Neural cell (in vitro differentiated cells): ENCODE measurements around the gene FRMD4A. TPM values are rescaled to one million over a fixed set of nuclear protein-coding genes. Genes with fewer than 3 reads are reported as not detected.

Source experiments
- H2AFZ ChIP-seq: fragments of 200-600, 300-800 bp; sonication (generic), shearing (Covaris generic); 2 replicates; pipeline ENCODE4 v1.6.0; 2014; ENCODE audit warnings: low read depth, mild to moderate bottlenecking, antibody characterized with exemption, low read length, moderate library complexity
- H3F3A ChIP-seq: fragments of 200-600 bp; shearing (Covaris generic); 2 replicates; pipeline ENCODE4 v1.6.1; 2016; ENCODE audit warnings: mild to moderate bottlenecking, moderate library complexity, mixed read lengths, antibody characterized with exemption, low read length; ENCODE audit not compliant: insufficient read depth, poor library complexity, severe bottlenecking
- H3K27ac ChIP-seq: fragments of 200-600, 300-800 bp; sonication (generic), shearing (Covaris generic); 2 replicates; pipeline ENCODE4 v1.5.1; 2014; ENCODE audit warnings: mild to moderate bottlenecking, low read length, moderate library complexity
- H3K27me3 ChIP-seq: fragments of 300-800, 200-600 bp; sonication (generic), shearing (Covaris generic); 2 replicates; pipeline ENCODE4 v1.6.0; 2014; ENCODE audit warnings: mild to moderate bottlenecking, low read depth, low read length, moderate library complexity; ENCODE audit not compliant: insufficient read depth
- H3K36me3 ChIP-seq: fragments of 300-800, 200-600 bp; sonication (generic), shearing (Covaris generic); 2 replicates; pipeline ENCODE4 v1.5.1; 2014; ENCODE audit warnings: mild to moderate bottlenecking, antibody characterized with exemption, low read length, moderate library complexity; ENCODE audit not compliant: insufficient read depth
- H3K4me2 ChIP-seq: fragments of 300-800, 200-600 bp; sonication (generic), shearing (Covaris generic); 2 replicates; pipeline ENCODE4 v1.6.0; 2014; ENCODE audit warnings: mild to moderate bottlenecking, low read length
- H3K4me3 ChIP-seq: fragments of 300-800, 200-600 bp; sonication (generic), shearing (Covaris generic); 2 replicates; pipeline ENCODE4 v1.5.1; 2014; ENCODE audit warnings: mild to moderate bottlenecking, low read length, moderate library complexity
- H3K79me2 ChIP-seq: fragments of 200-600 bp; shearing (Covaris generic); replicated peaks from 2 replicates; pipeline ENCODE4 v1.6.0; 2014; ENCODE audit warnings: mild to moderate bottlenecking, low read length, moderate library complexity; ENCODE audit not compliant: insufficient read depth
- H3K9ac ChIP-seq: fragments of 300-800, 200-600 bp; sonication (generic), shearing (Covaris generic); 2 replicates; pipeline ENCODE4 v1.6.1; 2016; ENCODE audit warnings: mild to moderate bottlenecking, low read length, mixed read lengths
- H3K9me2 ChIP-seq: fragments of 200-600 bp; shearing (Covaris generic); 2 replicates; pipeline ENCODE4 v1.6.1; 2016; ENCODE audit warnings: mild to moderate bottlenecking, low read length, mixed read lengths; ENCODE audit not compliant: insufficient read depth
- H3K9me3 ChIP-seq: fragments of 200-600, 300-800 bp; sonication (generic), shearing (Covaris generic); 2 replicates; pipeline ENCODE4 v1.6.1; 2016; ENCODE audit warnings: mild to moderate bottlenecking, mixed run types, low read length, moderate library complexity, mixed read lengths
- H4K20me1 ChIP-seq: fragments of 200-600 bp; shearing (Covaris generic); 2 replicates; pipeline ENCODE4 v1.6.1; 2016; ENCODE audit warnings: mild to moderate bottlenecking, mixed run types; ENCODE audit not compliant: insufficient read depth
- EP300 ChIP-seq: fragments of 450-650 bp; conservative IDR thresholded peaks from 2 replicates; pipeline ENCODE4 v1.6.1; 2014; ENCODE audit warnings: antibody characterized with exemption, mild to moderate bottlenecking, moderate library complexity; ENCODE audit not compliant: poor library complexity, severe bottlenecking
- EZH2 ChIP-seq: fragments of 200-600, 300-800 bp; shearing (Covaris generic), sonication (generic); IDR thresholded peaks from 2 replicates; pipeline ENCODE4 v1.6.1; 2014; ENCODE audit warnings: antibody characterized with exemption, low read length, borderline replicate concordance, mild to moderate bottlenecking; ENCODE audit not compliant: insufficient read depth, poor library complexity, severe bottlenecking
- MXI1 ChIP-seq: fragments of 450-650 bp; conservative IDR thresholded peaks from 2 replicates; pipeline ENCODE4 v1.6.1; 2014; ENCODE audit warnings: antibody characterized with exemption, mild to moderate bottlenecking; ENCODE audit not compliant: poor library complexity, severe bottlenecking
- POLR2AphosphoS5 ChIP-seq: IDR thresholded peaks from 2 replicates; pipeline ENCODE4 v1.6.1; 2012
- RAD21 ChIP-seq: fragments of 450-650 bp; conservative IDR thresholded peaks from 2 replicates; pipeline ENCODE4 v1.6.1; 2014; ENCODE audit warnings: antibody characterized with exemption, mild to moderate bottlenecking, moderate library complexity
- SMC3 ChIP-seq: fragments of 450-650 bp; conservative IDR thresholded peaks from 2 replicates; pipeline ENCODE4 v1.6.1; 2014; ENCODE audit warnings: antibody characterized with exemption, mild to moderate bottlenecking, moderate library complexity; ENCODE audit not compliant: poor library complexity
- TAF1 ChIP-seq: IDR thresholded peaks from 2 replicates; pipeline ENCODE4 v1.6.1; 2012; ENCODE audit warnings: low read depth
- polyA plus RNA-seq: library from polyadenylated mRNA; depleted of rRNA; stranded (reverse); fragments of >200 nt; gene quantifications from 2 replicates; pipeline ENCODE4 v1.2.3, GENCODE V29; 2014
- TF ChIP-seq, protein P1 (sequence below): fragments of 450-650 bp; IDR thresholded peaks from 2 replicates; pipeline ENCODE4 v1.5.1; 2014; ENCODE audit warnings: antibody characterized with exemption, mild to moderate bottlenecking, moderate library complexity; ENCODE audit not compliant: poor library complexity, severe bottlenecking
- TF ChIP-seq, protein P2 (sequence below): IDR thresholded peaks from 2 replicates; pipeline ENCODE4 v1.6.1; 2012; ENCODE audit warnings: borderline replicate concordance

The FRMD4A gene
- polyA plus RNA-seq, 1 donor from 2014 or later: 36.5 TPM

DNA sequence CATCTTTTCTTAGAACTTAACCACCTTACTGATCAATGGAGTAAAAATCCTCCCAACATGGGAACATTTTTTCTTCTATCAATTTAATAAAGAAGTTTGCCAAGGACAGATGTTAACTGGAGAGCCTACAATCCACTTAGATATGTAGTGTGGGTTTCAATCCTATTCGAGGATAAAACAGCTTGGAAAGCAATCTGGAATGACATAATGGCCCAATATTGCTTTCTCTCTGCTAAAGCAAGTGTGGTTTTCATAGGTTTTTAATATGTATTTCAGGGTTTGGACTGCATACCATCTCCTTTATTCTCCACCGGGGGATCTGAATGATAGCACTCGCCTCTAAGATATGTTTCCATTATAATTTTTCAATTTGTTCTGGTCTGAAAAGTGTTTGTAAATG, 594.2 kb downstream of the FRMD4A start:
- Histone ChIP-seq H4K20me1 (no peaks in the 10 kb centered on the region), H3K4me2 (no peak overlapping the region), H2AFZ (no peak overlapping the region), H3K27ac (no peak overlapping the region), H3K27me3 (no peaks in the 10 kb centered on the region), H3F3A (no peaks in the 10 kb centered on the region), H3K9ac (no peak overlapping the region), H3K36me3 (no peaks in the 10 kb centered on the region), H3K79me2 (no peaks in the 10 kb centered on the region), H3K4me3 (no peak overlapping the region), H3K9me2 (no peaks in the 10 kb centered on the region), H3K9me3 (no peaks in the 10 kb centered on the region)
- no peak for TF ChIP-seq MXI1
- TF ChIP-seq RAD21: no peak
- no peak for TF ChIP-seq EP300
- TF ChIP-seq TAF1: no peak
- no peak for TF ChIP-seq SMC3
- TF ChIP-seq, protein P1, sequence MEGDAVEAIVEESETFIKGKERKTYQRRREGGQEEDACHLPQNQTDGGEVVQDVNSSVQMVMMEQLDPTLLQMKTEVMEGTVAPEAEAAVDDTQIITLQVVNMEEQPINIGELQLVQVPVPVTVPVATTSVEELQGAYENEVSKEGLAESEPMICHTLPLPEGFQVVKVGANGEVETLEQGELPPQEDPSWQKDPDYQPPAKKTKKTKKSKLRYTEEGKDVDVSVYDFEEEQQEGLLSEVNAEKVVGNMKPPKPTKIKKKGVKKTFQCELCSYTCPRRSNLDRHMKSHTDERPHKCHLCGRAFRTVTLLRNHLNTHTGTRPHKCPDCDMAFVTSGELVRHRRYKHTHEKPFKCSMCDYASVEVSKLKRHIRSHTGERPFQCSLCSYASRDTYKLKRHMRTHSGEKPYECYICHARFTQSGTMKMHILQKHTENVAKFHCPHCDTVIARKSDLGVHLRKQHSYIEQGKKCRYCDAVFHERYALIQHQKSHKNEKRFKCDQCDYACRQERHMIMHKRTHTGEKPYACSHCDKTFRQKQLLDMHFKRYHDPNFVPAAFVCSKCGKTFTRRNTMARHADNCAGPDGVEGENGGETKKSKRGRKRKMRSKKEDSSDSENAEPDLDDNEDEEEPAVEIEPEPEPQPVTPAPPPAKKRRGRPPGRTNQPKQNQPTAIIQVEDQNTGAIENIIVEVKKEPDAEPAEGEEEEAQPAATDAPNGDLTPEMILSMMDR: no peak
- no peak for TF ChIP-seq POLR2AphosphoS5
- TF ChIP-seq EZH2: no peak
- TF ChIP-seq, protein P2, sequence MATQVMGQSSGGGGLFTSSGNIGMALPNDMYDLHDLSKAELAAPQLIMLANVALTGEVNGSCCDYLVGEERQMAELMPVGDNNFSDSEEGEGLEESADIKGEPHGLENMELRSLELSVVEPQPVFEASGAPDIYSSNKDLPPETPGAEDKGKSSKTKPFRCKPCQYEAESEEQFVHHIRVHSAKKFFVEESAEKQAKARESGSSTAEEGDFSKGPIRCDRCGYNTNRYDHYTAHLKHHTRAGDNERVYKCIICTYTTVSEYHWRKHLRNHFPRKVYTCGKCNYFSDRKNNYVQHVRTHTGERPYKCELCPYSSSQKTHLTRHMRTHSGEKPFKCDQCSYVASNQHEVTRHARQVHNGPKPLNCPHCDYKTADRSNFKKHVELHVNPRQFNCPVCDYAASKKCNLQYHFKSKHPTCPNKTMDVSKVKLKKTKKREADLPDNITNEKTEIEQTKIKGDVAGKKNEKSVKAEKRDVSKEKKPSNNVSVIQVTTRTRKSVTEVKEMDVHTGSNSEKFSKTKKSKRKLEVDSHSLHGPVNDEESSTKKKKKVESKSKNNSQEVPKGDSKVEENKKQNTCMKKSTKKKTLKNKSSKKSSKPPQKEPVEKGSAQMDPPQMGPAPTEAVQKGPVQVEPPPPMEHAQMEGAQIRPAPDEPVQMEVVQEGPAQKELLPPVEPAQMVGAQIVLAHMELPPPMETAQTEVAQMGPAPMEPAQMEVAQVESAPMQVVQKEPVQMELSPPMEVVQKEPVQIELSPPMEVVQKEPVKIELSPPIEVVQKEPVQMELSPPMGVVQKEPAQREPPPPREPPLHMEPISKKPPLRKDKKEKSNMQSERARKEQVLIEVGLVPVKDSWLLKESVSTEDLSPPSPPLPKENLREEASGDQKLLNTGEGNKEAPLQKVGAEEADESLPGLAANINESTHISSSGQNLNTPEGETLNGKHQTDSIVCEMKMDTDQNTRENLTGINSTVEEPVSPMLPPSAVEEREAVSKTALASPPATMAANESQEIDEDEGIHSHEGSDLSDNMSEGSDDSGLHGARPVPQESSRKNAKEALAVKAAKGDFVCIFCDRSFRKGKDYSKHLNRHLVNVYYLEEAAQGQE: no peak

DNA sequence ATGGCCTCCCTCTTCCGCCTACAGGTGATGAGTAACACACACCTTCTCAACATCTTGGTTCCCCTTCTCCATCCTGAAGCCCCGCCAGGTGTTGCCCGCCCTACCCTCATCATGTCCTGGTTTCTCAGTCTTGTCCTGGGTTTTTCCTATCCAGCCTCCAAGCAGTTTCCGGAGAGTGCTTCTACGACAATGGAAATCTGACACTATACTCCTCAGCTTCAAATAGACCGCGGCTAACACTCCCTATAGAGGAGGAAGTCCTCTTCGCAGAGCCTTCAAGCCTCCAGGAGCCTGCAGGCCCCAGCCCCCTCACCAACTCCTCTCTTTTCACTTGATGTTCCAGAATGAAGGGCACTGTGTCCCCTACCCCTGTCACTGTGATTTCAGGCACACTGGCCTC, 596.6 kb downstream of the FRMD4A start:
- Histone ChIP-seq H3K9me3 (no peaks in the 10 kb centered on the region), H3K9ac (no peak overlapping the region), H2AFZ (no peak overlapping the region), H3K4me2 (no peak overlapping the region), H3K4me3 (no peak overlapping the region), H3F3A (no peaks in the 10 kb centered on the region), H3K9me2 (no peaks in the 10 kb centered on the region), H4K20me1 (no peaks in the 10 kb centered on the region), H3K79me2 (no peaks in the 10 kb centered on the region), H3K27ac (no peak overlapping the region), H3K36me3 (no peaks in the 10 kb centered on the region), H3K27me3 (no peaks in the 10 kb centered on the region)
- TF ChIP-seq EP300 (no peak), POLR2AphosphoS5 (no peak), TAF1 (no peak), SMC3 (no peak), EZH2 (no peak), MXI1 (no peak), RAD21 (no peak)
- TF ChIP-seq, protein P2: no peak
- TF ChIP-seq, protein P1: no peak
